Measurements from ENCODE around the gene SLCO3A1. TPM values are rescaled to one million over a fixed set of nuclear protein-coding genes. Genes with fewer than 3 reads are reported as not detected.

Gene SLCO3A1
- total RNA-seq, 4 donors from 2014 or later, result 12.1 to 22.3 (median 13.5) TPM

DNA sequence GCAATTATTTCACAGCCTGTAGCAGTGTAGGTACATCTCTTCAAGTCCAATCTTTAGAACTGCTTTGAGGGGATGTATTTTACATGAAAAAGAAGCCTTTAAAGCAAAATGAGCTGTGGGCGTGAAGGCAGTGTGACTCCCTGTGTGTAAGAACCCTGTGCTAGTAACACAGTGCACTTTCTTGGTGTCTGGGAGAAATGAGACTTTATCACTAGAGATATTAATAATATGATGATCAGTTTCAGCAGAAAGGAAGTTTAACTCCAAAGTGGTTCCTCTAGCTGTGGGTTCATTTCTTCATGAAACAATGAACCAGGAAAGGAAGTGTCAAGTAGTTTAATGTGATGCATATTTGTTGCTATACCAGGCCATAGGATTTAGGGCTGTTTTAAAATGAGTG, 41.5 kb downstream of the SLCO3A1 start:
- TF ChIP-seq, protein P1, sequence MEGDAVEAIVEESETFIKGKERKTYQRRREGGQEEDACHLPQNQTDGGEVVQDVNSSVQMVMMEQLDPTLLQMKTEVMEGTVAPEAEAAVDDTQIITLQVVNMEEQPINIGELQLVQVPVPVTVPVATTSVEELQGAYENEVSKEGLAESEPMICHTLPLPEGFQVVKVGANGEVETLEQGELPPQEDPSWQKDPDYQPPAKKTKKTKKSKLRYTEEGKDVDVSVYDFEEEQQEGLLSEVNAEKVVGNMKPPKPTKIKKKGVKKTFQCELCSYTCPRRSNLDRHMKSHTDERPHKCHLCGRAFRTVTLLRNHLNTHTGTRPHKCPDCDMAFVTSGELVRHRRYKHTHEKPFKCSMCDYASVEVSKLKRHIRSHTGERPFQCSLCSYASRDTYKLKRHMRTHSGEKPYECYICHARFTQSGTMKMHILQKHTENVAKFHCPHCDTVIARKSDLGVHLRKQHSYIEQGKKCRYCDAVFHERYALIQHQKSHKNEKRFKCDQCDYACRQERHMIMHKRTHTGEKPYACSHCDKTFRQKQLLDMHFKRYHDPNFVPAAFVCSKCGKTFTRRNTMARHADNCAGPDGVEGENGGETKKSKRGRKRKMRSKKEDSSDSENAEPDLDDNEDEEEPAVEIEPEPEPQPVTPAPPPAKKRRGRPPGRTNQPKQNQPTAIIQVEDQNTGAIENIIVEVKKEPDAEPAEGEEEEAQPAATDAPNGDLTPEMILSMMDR (IDR thresholded peaks at IDR 0.05; ENCODE audit: low read depth), result no peak

DNA sequence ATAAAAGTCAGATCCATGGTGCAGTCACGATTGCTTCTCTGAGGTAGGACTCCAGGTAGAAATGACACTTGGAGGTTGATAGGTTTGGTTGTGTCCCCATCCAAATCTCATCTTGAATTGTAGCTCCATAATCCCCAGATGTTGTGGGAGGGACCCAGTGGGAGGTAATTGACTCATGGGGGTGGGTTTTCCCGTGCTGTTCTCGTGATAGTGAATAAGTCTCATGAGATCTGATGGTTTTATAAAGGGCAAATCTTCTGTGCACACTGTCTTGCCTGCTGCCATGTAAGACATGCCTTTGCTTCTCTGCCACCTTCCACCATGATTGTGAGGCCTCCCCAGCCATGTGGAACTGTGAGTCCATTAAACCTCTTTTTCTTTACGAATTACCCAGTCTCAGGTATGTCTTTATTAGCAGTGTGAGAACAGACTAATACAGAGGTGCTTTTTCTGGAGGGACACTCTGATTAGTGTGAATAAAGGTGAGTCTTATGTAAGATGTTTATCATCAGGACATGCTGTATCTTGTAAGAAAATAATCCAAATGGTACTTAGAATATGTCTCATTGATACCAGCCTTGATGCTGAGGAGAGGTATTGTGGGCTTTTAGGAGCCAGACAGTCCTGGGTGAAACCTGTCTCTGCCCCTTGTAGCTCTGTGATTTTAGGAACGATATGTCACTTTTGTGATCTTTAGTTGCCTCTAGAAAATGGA, 43.0 kb downstream of the SLCO3A1 start:
- TF ChIP-seq, protein P1 (IDR thresholded peaks at IDR 0.05; ENCODE audit: low read depth), result no peak

DNA sequence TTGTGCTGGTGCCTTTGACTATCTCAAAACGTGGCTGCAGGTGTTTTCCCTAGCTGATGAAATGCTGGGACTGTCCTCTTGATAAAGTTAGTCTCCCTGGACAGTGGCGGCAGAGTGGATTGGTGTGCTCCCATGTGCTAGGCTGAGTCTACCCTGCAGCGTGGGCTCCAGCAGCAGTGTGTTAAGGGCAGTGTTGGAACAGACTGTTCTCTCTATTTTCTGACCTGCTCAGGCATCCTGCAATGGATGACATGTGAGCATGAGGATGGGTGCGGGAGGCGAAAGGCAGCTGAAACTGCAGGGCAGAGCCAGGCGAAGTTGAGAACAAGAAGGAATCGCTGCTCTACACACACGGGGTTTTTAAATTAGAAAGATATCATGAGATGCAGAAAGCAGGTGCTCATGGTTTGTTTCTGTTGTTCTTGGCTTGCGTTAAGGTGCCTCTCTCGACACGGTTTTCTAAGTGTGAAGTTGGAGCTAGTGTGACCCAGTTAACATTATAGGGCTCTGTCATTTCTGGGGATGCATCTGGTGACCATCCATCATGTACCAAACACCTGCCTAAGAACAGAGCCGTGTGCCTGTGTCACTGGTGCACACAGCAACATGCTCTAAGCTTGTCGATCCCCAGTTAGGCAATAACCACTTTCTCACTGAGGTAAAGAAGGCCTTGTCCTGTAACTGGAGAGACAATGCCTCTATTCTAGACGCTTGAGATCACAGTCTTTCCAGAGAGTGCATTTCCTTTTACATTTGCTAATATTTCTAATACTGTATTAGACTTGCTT, 44.3 kb downstream of the SLCO3A1 start:
- TF ChIP-seq, protein P1 (IDR thresholded peaks at IDR 0.05; ENCODE audit: low read depth), result no peak

DNA sequence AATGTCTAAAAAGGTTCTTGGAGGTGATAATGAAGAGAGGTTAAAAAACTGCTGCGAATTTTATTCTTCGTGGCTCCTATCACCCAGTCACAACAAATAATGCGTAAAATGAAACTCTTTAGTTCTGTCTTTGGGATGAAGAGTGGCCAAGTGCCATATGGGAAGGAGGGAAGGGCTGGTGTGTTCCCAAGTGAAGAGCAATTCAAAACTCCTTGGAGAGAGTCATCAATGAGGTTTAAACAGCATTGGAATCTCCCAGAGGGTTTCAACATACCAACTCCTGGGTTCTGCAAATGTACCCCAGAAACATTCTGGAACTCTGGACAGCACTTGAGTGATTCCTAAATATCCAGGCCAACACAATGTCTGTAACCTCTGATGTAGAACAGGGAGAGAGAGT, 45.3 kb downstream of the SLCO3A1 start:
- TF ChIP-seq, protein P1 (IDR thresholded peaks at IDR 0.05; ENCODE audit: low read depth), result no peak

DNA sequence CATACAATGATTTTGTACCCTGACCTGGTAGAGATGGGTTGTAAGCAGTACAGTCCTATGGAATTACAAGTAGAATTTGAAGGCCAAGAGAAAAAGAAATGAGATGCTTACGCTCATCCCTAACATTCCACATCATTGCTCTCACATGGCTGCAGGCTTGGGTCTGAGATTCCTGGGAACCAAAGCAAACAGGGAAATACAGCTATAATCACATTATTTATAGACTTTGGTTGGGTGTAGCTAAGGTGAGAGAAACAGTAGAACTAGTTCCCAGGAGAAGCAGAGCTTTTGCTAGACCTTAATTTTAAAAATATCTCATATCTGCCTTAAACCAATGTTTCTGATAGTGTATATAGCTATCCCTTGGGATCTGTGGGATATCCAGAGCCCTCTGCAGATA, 51.4 kb downstream of the SLCO3A1 start:
- TF ChIP-seq, protein P1 (IDR thresholded peaks at IDR 0.05; ENCODE audit: low read depth), result no peak

DNA sequence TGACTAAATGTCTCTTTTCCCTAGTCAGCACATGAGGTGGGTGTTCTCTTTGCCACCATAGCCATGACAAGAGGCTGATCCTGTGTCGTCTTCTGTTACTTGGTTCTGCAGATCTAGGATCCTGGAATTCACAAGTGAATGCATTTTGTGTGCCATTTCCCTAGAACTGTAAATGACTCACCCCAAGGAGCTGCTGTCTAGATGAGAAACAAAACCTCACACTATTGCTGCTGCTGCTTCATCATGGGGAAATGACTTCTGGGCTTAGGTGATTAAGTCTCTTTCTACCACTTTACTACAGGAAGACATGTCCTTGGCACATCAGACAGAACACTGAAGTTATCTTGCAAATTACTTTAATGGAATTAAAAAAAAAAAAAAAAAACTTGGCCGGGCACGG, 54.9 kb downstream of the SLCO3A1 start:
- TF ChIP-seq, protein P1 (IDR thresholded peaks at IDR 0.05; ENCODE audit: low read depth), result no peak

DNA sequence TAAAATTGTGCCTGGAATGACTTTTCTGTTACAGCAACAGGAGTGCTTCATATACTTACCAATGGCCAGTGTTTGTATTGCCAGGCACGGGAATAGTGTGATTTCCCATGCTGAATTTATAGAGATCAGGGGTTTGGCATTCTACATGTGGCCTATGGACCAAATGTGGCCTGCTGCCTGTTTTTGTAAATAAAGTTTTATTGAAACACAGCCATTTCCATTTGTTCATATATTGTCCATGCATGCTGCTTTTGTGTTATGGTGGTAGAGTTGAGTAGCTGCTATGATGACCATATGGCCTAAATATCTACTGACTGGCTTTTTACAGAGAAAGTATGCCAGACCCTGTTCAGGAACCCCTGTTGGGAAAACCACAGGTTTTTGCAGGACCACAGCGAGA, 55.6 kb downstream of the SLCO3A1 start:
- TF ChIP-seq, protein P1 (IDR thresholded peaks at IDR 0.05; ENCODE audit: low read depth), result no peak

Measured in subcutaneous adipose tissue (tissue), 4 donors.